Measurements from ENCODE around the gene MAP2. TPM values are rescaled to one million over a fixed set of nuclear protein-coding genes. Genes with fewer than 3 reads are reported as not detected.

The MAP2 gene
- total and polyA plus RNA-seq, 2 experiments from 2014 or later: 2.9 to 4.4 TPM

GRCh38 chr2:209498614-209499013 is 74.8 kb downstream of the MAP2 start:
- H3K4me3 Mint-ChIP-seq: no peak overlapping the region
- Histone ChIP-seq H3K27me3 (ENCODE audit: insufficient read depth) (no peaks in the 10 kb centered on the region), H3K4me3 (no peak overlapping the region), H3K79me2 (replicated peaks; ENCODE audit: insufficient read depth) (no peaks in the 10 kb centered on the region), H3K36me3 (ENCODE audit: insufficient read depth) (no peaks in the 10 kb centered on the region), H3K4me1 (ENCODE audit: insufficient read depth) (peaks cover 9% of the 10 kb centered on the region; the same call in 1 of the 2 replicates), H3F3A (replicated peaks; ENCODE audit: low read depth) (no peaks in the 10 kb centered on the region), H4K20me1 (replicated peaks; ENCODE audit: insufficient read depth) (no peaks in the 10 kb centered on the region), H3K27ac (ENCODE audit: low read depth) (no peak overlapping the region), H3K9me2 (ENCODE audit: insufficient read depth) (no peaks in the 10 kb centered on the region), H3K4me2 (no peak overlapping the region), H2AFZ (no peak overlapping the region)
- H3K27ac Mint-ChIP-seq: no peak overlapping the region
- peaks cover 7% of the 10 kb centered on the region for H3K4me1 Mint-ChIP-seq
- peaks cover 19% of the 10 kb centered on the region for H3K9me3 Mint-ChIP-seq
- peaks cover 1% of the 10 kb centered on the region for H3K27me3 Mint-ChIP-seq (ENCODE audit: insufficient read depth, low read depth, poor library complexity)
- H3K36me3 Mint-ChIP-seq (ENCODE audit: low read depth): peaks cover 7% of the 10 kb centered on the region
- no peak for DNase-seq (ENCODE audit: low spot score)
- ATAC-seq: no peak
- no peak for TF ChIP-seq POLR2AphosphoS5 (IDR thresholded peaks at IDR 0.05; ENCODE audit: low read depth)
- no peak for TF ChIP-seq ETS1 (IDR thresholded peaks at IDR 0.05)
- TF ChIP-seq JUNB (IDR thresholded peaks at IDR 0.05; ENCODE audit: unreplicated experiment): no peak
- no peak for TF ChIP-seq STAT1 (IDR thresholded peaks at IDR 0.05; ENCODE audit: unreplicated experiment)
- TF ChIP-seq CTCF (conservative IDR thresholded peaks at IDR 0.05; ENCODE audit: low read depth in 2 of 2): no peak
- no peak for TF ChIP-seq EZH2phosphoT487 (IDR thresholded peaks at IDR 0.05; ENCODE audit: unreplicated experiment)
- TF ChIP-seq ZNF462 (CRISPR knock-in tag; IDR thresholded peaks at IDR 0.05): no peak
- no peak for TF ChIP-seq REST (IDR thresholded peaks at IDR 0.05; ENCODE audit: unreplicated experiment)
- TF ChIP-seq EZH2 (IDR thresholded peaks at IDR 0.05; ENCODE audit: low read depth, unreplicated experiment): no peak
- no peak for TF ChIP-seq NANOG (IDR thresholded peaks at IDR 0.05; ENCODE audit: borderline replicate concordance)
- TF ChIP-seq ZNF114 (CRISPR knock-in tag; IDR thresholded peaks at IDR 0.05): no peak
- no peak for TF ChIP-seq ZNF331 (CRISPR knock-in tag; IDR thresholded peaks at IDR 0.05; ENCODE audit: low read depth)
- TF ChIP-seq CREB1 (CRISPR knock-in tag; IDR thresholded peaks at IDR 0.05; ENCODE audit: low read depth): no peak

Data from GM23338 (cell line).